Fibroblast of mammary gland (primary cell): ENCODE measurements around the gene S1PR2.

ENCODE experiments used
- DNase-seq: peaks from one replicate; pipeline ENCODE4 v3.0.0-alpha.2; 2010; ENCODE audit warnings: low read depth
- H3K4me3 ChIP-seq: 2 replicates; pipeline ENCODE4 v1.5.1; 2011; ENCODE audit warnings: low read depth, mild to moderate bottlenecking, low read length, moderate library complexity; ENCODE audit not compliant: control insufficient read depth
- TF ChIP-seq, protein P1 (sequence below): conservative IDR thresholded peaks from 2 replicates; pipeline ENCODE4 v1.5.1; 2011; ENCODE audit warnings: low read depth, low read length, inconsistent platforms; ENCODE audit not compliant: control insufficient read depth, insufficient read depth

Gene S1PR2

DNA sequence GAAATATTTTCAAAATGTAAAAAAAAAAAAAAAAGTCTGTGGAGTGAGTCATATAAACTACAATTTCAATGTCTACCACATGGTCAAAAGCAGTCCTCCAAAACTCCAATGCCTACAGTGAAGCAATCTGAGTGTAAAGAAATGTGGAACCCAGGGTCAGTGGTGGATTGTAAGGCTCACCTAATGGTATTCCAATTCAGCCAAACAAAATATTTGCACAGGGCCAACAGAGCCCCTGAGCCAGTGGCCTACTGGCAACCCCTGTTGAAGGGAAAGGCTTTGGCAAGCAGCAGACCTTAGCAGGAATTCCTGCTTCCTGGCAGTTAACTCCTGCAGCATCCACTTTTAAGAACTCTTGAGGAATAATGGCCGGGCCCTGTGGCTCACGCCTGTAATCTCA, 39.8 kb downstream of the S1PR2 start:
- DNase-seq, result peak; percentile 83
- H3K4me3 ChIP-seq, result no peak overlapping the region
- TF ChIP-seq, protein P1, sequence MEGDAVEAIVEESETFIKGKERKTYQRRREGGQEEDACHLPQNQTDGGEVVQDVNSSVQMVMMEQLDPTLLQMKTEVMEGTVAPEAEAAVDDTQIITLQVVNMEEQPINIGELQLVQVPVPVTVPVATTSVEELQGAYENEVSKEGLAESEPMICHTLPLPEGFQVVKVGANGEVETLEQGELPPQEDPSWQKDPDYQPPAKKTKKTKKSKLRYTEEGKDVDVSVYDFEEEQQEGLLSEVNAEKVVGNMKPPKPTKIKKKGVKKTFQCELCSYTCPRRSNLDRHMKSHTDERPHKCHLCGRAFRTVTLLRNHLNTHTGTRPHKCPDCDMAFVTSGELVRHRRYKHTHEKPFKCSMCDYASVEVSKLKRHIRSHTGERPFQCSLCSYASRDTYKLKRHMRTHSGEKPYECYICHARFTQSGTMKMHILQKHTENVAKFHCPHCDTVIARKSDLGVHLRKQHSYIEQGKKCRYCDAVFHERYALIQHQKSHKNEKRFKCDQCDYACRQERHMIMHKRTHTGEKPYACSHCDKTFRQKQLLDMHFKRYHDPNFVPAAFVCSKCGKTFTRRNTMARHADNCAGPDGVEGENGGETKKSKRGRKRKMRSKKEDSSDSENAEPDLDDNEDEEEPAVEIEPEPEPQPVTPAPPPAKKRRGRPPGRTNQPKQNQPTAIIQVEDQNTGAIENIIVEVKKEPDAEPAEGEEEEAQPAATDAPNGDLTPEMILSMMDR, result no peak

DNA sequence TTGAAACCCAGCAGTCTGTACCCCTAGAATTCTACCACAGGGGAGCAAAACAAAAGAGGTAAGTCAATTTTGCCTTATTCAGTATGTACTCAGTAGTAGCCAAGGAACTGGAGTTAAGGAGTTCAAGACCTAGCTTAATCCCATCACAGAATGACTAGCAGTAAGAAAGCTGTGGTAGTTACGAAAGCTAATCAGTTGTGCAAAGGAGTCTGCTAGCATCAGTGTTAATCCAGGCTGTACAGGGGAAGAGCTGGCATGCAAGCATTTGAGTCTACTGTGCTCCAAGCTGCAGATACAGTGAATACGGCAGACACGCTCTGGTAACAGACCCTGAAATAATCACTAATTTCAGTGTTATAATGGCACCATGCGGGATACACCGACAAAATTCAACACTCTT, 41.1 kb downstream of the S1PR2 start:
- no peak overlapping the region for H3K4me3 ChIP-seq
- no peak for DNase-seq
- TF ChIP-seq, protein P1, result no peak

DNA sequence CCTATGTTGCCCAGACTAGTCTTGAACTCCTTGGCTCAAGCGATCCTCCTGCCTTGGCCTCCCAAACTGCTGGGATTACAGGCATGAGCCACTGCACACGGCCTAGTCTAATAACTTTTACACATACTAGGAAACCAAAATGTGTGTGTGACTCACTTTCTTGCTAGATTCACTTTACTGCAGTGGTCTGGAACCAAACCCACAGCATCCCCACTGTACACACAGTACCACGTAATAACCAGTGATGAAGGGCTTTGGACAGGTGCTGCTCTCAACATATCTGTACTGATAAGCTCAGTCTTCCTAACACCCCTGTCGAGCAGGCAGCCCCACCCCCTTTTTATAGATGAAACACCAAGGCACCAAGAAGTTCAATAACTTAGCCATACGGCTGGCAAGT, 41.5 kb downstream of the S1PR2 start:
- TF ChIP-seq, protein P1, result no peak
- peak; percentile 41 for DNase-seq
- H3K4me3 ChIP-seq, result no peak overlapping the region

DNA sequence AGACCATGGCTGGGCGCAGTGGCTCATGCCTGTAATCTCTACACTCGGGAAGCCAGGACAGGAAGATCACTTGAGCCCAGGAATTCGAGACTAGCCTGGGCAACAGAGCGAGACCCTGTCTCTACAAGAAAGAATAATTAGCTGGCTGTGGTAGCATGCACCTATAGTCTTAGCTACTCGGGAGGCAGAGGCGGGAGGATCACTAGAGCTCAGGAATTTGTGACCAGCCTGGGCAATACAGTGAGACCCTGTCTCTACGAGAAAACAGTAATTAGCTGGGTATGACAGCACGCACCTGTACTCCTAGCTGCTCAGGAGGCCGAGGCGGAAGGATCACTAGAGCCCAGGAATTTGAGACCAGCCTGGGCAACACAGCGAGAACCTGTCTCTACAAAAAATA, 43.8 kb downstream of the S1PR2 start:
- DNase-seq, result no peak
- TF ChIP-seq, protein P1, result no peak
- H3K4me3 ChIP-seq, result no peak overlapping the region

DNA sequence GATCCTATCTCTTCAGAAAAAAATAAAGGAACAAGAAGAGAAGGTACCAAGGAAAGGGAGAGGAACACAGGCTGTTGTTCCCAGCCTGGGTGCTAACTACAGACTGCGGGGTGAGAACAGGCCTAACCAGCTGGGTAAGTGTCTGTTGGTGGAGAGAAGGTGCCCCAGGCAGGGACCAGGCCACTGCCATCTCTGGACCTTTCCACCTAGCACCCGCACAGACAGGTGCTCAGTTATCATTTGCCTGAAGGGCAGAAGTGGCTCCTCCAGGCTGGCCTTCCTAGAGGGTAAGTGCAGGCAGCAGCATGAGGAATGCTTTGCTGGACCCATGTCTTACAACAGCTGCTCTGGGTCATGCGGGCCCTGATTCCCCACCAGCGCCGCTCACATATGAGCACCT, 46.5 kb downstream of the S1PR2 start:
- no peak for DNase-seq
- TF ChIP-seq, protein P1, result no peak
- no peak overlapping the region for H3K4me3 ChIP-seq

DNA sequence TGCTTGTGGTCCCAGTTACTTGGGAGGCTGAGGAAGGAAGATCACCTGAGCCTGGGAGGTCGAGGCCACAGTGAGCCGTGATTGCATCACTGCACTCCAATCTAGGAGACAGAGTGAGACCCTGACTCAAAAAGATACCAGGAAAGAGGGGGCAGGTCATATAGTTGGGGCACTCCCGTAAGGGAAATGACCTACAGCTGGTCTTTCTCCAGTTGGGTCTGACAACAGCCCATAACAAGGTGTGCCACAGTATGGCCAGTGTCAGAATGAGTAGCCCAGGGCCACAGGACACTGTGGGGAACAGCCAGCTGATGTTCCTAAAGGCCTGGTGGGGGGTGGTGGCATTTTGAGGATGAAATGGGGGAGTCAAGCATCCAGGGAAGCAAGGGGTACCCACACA, 47.2 kb downstream of the S1PR2 start:
- TF ChIP-seq, protein P1, result no peak
- no peak overlapping the region for H3K4me3 ChIP-seq
- DNase-seq, result no peak

DNA sequence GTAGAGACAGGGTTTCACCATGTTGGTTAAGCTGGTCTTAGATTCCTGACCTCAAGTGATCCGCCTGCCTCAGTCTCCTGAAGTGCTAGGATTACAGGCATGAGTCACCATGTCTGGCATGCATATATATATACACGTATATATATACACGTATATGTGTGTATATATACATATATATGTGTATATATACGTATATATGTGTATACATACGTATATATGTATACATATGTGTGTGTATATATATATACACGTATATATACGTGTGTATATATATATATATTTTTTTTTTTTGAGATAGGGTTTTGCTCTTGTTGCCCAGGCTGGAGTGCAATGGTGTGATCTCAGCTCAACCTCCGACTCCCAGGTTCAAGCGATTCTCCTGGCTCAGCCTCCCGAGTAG, 48.3 kb downstream of the S1PR2 start:
- DNase-seq, result no peak
- TF ChIP-seq, protein P1, result no peak
- H3K4me3 ChIP-seq, result no peak overlapping the region
